Measurements from ENCODE around the gene SETD5.

SETD5 gene

GRCh38 chr3:9388142-9388541, 9.3 kb upstream of the SETD5 start:
- no peak for DNase-seq

GRCh38 chr3:9388562-9389272, 8.7 kb upstream of the SETD5 start:
- no peak for DNase-seq

- no peak for DNase-seq
Observed at GRCh38 chr3:9390265-9390888, 7.0 kb upstream of the SETD5 start.

- no peak for DNase-seq
Observed at GRCh38 chr3:9392041-9392440, 5.4 kb upstream of the SETD5 start.

GRCh38 chr3:9395570-9396300, 1.7 kb upstream of the SETD5 start:
- DNase-seq: no peak

GRCh38 chr3:9396301-9396631, 1.1 kb upstream of the SETD5 start:
- DNase-seq: peak; percentile 69

- DNase-seq: peak; percentile 94
Observed at GRCh38 chr3:9396632-9397331, 633 bp upstream of the SETD5 start.

- DNase-seq: peak; percentile 33
Observed at GRCh38 chr3:9397906-9398699, 688 bp downstream of the SETD5 start.

GRCh38 chr3:9398700-9399336, 1.4 kb downstream of the SETD5 start:
- DNase-seq: peak; percentile 33

GRCh38 chr3:9399337-9399703, 1.9 kb downstream of the SETD5 start:
- DNase-seq: no peak

- peak; percentile 57 for DNase-seq
Observed at GRCh38 chr3:9399746-9400145, 2.3 kb downstream of the SETD5 start.

- DNase-seq: no peak
Observed at GRCh38 chr3:9400616-9401015, 3.2 kb downstream of the SETD5 start.

- DNase-seq: no peak
Observed at GRCh38 chr3:9401986-9402385, 4.6 kb downstream of the SETD5 start.

- DNase-seq: peak; percentile 8
Observed at GRCh38 chr3:9402410-9403228, 5.2 kb downstream of the SETD5 start.

GRCh38 chr3:9403463-9403862, 6.0 kb downstream of the SETD5 start:
- no peak for DNase-seq

- no peak for DNase-seq
Observed at GRCh38 chr3:9404680-9405079, 7.3 kb downstream of the SETD5 start.

- DNase-seq: no peak
Observed at GRCh38 chr3:9405756-9406155, 8.3 kb downstream of the SETD5 start.

GRCh38 chr3:9406856-9407626, 9.6 kb downstream of the SETD5 start:
- no peak for DNase-seq

GRCh38 chr3:9408061-9408460, 10.6 kb downstream of the SETD5 start:
- DNase-seq: no peak

GRCh38 chr3:9408546-9408945, 11.1 kb downstream of the SETD5 start:
- no peak for DNase-seq

Measured in DMS79 treated with DMSO at 0.1 percent for 48 hours (cell line).